ENCODE results near the gene TSPEAR. TPM values are rescaled to one million over a fixed set of nuclear protein-coding genes. Genes with fewer than 3 reads are reported as not detected.
"Not testable (repeated sequence)": the region's sequence is repeated elsewhere in the genome, so short reads cannot be mapped to it uniquely, and the experiment has no call there.

TSPEAR gene
- total RNA-seq, 4 donors from 2014 or later, result not detected

- no peak for TF ChIP-seq CTCF (IDR thresholded peaks at IDR 0.05; ENCODE audit: low read depth)
Measured at GRCh38 chr21:44650265-44650972, 61.0 kb downstream of the TSPEAR start.

GRCh38 chr21:44649521-44650100 lies 61.8 kb downstream of the TSPEAR start:
- TF ChIP-seq CTCF (IDR thresholded peaks at IDR 0.05; ENCODE audit: low read depth), result no peak

- no peak for TF ChIP-seq CTCF (IDR thresholded peaks at IDR 0.05; ENCODE audit: low read depth)
Measured at GRCh38 chr21:44648557-44649311, 62.6 kb downstream of the TSPEAR start.

- no peak for TF ChIP-seq CTCF (IDR thresholded peaks at IDR 0.05; ENCODE audit: low read depth)
Measured at GRCh38 chr21:44647222-44647552, 64.2 kb downstream of the TSPEAR start.

- TF ChIP-seq CTCF (IDR thresholded peaks at IDR 0.05; ENCODE audit: low read depth), result not testable (repeated sequence)
Measured at GRCh38 chr21:44646366-44647221, 64.8 kb downstream of the TSPEAR start, which contains the start of gene KRTAP10-11. TSS of gene KRTAP10-11 (plus strand) at chr21:44646414. CDS start at chr21:44646459, 45 bp downstream.

- no peak for TF ChIP-seq CTCF (IDR thresholded peaks at IDR 0.05; ENCODE audit: low read depth)
Measured at GRCh38 chr21:44644878-44645277, 66.5 kb downstream of the TSPEAR start.

Measured in subcutaneous adipose tissue (tissue), 4 donors.